Breast epithelium (tissue), 4 donors: ENCODE data around the gene IL17RD. TPM values are rescaled to one million over a fixed set of nuclear protein-coding genes. Genes with fewer than 3 reads are reported as not detected.
A peak's percentile ranks its signal among the peaks of the same experiment; 100 is the strongest.

Source experiments
- DNase-seq, 2 donors: peaks; one replicate each; pipeline ENCODE4 v3.0.0-alpha.2; 2019; ENCODE audit warnings: low spot score in 2 of 2
- H3K27ac ChIP-seq, 2 donors: fragments of 200-600 bp; sonication (generic) in 1 of 2; one replicate each; pipeline ENCODE4 v1.5.1; 2016 to 2019; ENCODE audit warnings: mild to moderate bottlenecking in 1 of 2
- H3K27me3 ChIP-seq, 2 donors: fragments of 200-600 bp; sonication (generic) in 1 of 2; one replicate each; pipeline versions ENCODE4 v1.5.1 to v1.6.0; 2017 to 2019; ENCODE audit warnings: control low read depth in 1 of 2, mild to moderate bottlenecking in 1 of 2
- H3K36me3 ChIP-seq: fragments of 200-600 bp; one replicate; pipeline ENCODE4 v1.5.1; 2019
- H3K4me1 ChIP-seq, 2 donors: fragments of 200-600 bp; sonication (generic); one replicate each; pipeline ENCODE4 v1.5.1; 2016 to 2019; ENCODE audit warnings: control low read depth in 1 of 2
- H3K4me3 ChIP-seq, 3 donors: fragments of 200-600 bp; sonication (generic); 1 replicate in 2 of 3; 2 replicates in 1 of 3; pipeline ENCODE4 v1.5.1; 2016 to 2019; ENCODE audit warnings: mild to moderate bottlenecking in 3 of 3, moderate library complexity in 2 of 3
- H3K9me3 ChIP-seq, 2 donors: fragments of 200-600 bp; sonication (generic) in 1 of 2; one replicate each; pipeline ENCODE4 v1.5.1; 2016 to 2019; ENCODE audit warnings: control low read depth in 1 of 2
- POLR2A ChIP-seq: fragments of 450-650 bp; IDR thresholded peaks from one replicate; pipeline ENCODE4 v1.6.1; 2016; ENCODE audit warnings: antibody characterized with exemption, mild to moderate bottlenecking, moderate library complexity
- POLR2AphosphoS5 ChIP-seq, 3 donors: sonication (generic); formaldehyde crosslinking; IDR thresholded peaks; one replicate each; pipeline ENCODE4 v1.6.1; 2017; ENCODE audit warnings: antibody characterized with exemption in 3 of 3
- intact Hi-C: fragments of 100-400 bp; cut with DNase I; formaldehyde crosslinking; loops from one replicate; pipeline ENCODE4 v1.15.1; 2023; ENCODE audit warnings: low total_unique reads
- total RNA-seq, 3 donors: library from RNA; depleted of rRNA; stranded (reverse); fragments of >200 nt; gene quantifications; one replicate each; pipeline ENCODE4 v1.1.0, GENCODE V29; 2016
- TF ChIP-seq, protein P1 (sequence below), 3 donors: fragments of 450-650 bp; IDR thresholded peaks; one replicate each; pipeline ENCODE4 v1.5.1; 2016 to 2017; ENCODE audit warnings: antibody characterized with exemption in 3 of 3, mild to moderate bottlenecking in 3 of 3, moderate library complexity in 3 of 3

Gene IL17RD
- total RNA-seq, 3 donors from 2014 or later = 3.0 to 31.8 (median 31.0) TPM

DNA sequence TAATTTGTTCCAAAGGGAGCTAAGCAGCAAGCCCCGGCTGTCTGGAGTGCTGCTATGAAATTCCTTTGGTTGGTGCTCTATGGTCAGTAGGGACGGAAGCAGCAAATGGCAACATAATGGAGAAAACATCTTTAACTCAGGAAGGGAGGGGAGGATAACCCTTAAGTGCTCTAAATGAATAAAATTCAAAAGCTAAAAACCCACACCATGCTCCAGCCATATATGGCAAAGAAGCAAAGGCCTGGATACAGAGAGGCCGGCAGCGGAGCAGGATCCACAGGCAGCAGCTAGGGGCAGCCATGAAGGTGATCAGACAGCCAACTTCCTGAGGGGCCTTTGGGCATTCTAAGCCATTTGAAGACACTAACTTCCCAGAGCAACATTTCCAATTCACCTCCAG lies 38.9 kb downstream of the IL17RD start:
- Histone ChIP-seq H3K27me3 (no peaks in the 10 kb centered on the region), H3K4me3 (no peak overlapping the region), H3K9me3 (no peaks in the 10 kb centered on the region), H3K36me3 (no peaks in the 10 kb centered on the region), H3K27ac (peak overlapping the region; percentile 25), H3K4me1 (no peaks in the 10 kb centered on the region)
- TF ChIP-seq POLR2AphosphoS5 (IDR thresholded peaks at IDR 0.05) = no peak
- no peak for TF ChIP-seq POLR2A
- TF ChIP-seq, protein P1, sequence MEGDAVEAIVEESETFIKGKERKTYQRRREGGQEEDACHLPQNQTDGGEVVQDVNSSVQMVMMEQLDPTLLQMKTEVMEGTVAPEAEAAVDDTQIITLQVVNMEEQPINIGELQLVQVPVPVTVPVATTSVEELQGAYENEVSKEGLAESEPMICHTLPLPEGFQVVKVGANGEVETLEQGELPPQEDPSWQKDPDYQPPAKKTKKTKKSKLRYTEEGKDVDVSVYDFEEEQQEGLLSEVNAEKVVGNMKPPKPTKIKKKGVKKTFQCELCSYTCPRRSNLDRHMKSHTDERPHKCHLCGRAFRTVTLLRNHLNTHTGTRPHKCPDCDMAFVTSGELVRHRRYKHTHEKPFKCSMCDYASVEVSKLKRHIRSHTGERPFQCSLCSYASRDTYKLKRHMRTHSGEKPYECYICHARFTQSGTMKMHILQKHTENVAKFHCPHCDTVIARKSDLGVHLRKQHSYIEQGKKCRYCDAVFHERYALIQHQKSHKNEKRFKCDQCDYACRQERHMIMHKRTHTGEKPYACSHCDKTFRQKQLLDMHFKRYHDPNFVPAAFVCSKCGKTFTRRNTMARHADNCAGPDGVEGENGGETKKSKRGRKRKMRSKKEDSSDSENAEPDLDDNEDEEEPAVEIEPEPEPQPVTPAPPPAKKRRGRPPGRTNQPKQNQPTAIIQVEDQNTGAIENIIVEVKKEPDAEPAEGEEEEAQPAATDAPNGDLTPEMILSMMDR (IDR thresholded peaks at IDR 0.05) = no peak
- intact Hi-C loops = no loop called here
- no peak for DNase-seq

DNA sequence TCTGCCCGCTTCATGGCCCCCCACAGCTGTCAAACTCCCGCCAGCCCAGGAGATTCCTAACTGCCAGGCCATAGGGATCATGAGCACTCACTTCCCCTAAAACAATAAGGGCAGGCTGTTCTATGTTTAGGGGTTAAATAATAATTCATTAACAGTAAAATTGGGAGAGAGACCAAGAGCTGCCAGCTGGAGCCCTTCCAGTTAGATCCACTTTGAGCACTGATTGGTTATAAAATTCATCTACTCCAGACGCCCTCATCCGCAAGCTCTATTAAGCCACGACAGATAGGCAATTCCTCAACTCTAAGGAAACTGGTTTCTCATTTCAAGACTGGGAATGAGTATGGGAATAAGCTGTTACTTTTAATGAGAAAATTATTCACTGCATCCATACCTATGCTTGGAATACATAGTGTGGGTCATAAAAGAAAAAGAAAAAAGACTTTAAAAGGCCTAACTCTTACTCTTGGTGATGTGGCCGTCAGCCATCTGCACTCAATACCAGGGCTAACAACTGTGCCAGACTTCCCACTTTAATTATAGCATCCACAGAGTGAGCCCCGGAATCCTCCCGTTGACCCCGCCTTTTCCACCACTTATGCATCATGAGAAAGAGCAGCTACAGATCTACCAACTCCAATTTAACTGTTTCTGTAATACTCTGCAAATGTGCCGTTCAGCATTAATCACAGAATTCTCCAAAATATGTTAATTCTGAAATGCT lies 44.5 kb downstream of the IL17RD start:
- TF ChIP-seq POLR2A = no peak
- TF ChIP-seq POLR2AphosphoS5 (IDR thresholded peaks at IDR 0.05) = no peak
- TF ChIP-seq, protein P1 (IDR thresholded peaks at IDR 0.05) = no peak
- intact Hi-C loops = no loop called here

DNA sequence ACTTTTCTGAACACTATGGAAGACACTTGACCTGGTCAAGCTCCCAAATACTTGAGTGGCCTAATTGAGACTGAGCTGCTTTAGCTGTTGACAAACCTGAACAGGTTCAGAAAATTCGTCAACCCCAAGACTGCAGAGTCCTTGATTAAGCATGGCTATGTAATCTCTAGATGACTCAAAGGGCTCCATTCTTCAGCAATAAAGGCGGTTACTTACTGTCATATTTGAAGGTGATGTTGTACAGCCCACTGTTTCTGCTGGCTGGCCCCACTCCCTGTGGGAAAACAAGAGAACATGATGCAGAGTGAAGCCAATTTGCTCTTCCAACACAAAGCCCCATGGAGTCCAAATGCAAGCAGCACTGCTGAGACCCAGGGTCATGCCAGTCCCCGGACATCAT lies 45.1 kb downstream of the IL17RD start:
- no peak for TF ChIP-seq POLR2A
- TF ChIP-seq POLR2AphosphoS5 (IDR thresholded peaks at IDR 0.05) = no peak
- TF ChIP-seq, protein P1 (IDR thresholded peaks at IDR 0.05) = no peak
- H3K9me3 ChIP-seq = no peaks in the 10 kb centered on the region
- no peak overlapping the region for H3K4me3 ChIP-seq
- no peak overlapping the region for H3K27ac ChIP-seq
- H3K36me3 ChIP-seq = no peaks in the 10 kb centered on the region
- DNase-seq = no peak
- intact Hi-C loops = no loop called here
- no peaks in the 10 kb centered on the region for H3K4me1 ChIP-seq
- no peaks in the 10 kb centered on the region for H3K27me3 ChIP-seq

More for the DNA sequence above, 44.5 kb downstream of the IL17RD start:
- no peak overlapping the region for H3K27ac ChIP-seq
- H3K4me3 ChIP-seq = no peak overlapping the region
- no peak for DNase-seq
- no peaks in the 10 kb centered on the region for H3K4me1 ChIP-seq
- H3K9me3 ChIP-seq = no peaks in the 10 kb centered on the region
- no peaks in the 10 kb centered on the region for H3K27me3 ChIP-seq
- H3K36me3 ChIP-seq = no peaks in the 10 kb centered on the region

DNA sequence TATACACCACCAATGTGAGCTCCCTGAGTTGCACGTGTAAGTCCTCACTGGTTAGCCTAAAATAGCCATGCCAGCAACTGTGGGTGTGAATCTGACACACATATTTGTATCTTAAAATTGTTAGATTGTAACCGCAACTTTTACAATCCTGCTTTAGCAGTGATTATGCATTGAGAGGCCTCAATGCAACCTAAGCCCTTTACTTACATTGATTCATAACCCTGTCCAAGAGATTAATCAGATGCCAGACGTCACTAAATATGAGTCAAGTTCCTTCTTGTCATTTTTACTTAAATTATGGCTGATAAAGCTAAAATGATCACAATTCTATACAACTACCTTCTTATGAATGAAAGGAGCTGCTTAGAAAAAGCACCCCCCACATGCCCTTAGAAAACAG lies 46.9 kb downstream of the IL17RD start:
- Histone ChIP-seq H3K4me1 (no peaks in the 10 kb centered on the region), H3K4me3 (no peak overlapping the region), H3K9me3 (no peaks in the 10 kb centered on the region), H3K27ac (no peak overlapping the region), H3K36me3 (no peaks in the 10 kb centered on the region), H3K27me3 (no peaks in the 10 kb centered on the region)
- DNase-seq = no peak
- TF ChIP-seq POLR2A = no peak
- intact Hi-C loops = no loop called here

DNA sequence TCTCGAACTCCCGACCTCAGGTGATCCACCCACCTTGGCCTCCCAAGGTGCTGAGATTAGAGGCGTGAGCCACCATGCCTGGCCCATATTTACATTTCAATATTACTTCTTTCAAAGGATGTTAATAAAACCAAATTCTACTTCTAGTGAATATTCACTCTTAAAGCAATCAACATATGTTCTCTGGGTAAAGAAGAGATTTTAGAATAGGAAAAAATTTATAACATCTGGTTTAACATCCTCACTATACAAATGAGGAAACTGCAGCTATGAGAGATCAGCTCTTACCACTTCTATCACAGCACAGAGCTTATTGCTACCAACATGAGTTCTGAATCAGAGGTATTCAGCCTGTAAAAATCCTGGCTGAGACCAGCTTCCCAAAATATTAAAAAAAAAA lies 48.7 kb downstream of the IL17RD start:
- TF ChIP-seq POLR2A = no peak
- TF ChIP-seq, protein P1 (IDR thresholded peaks at IDR 0.05) = no peak
- TF ChIP-seq POLR2AphosphoS5 (IDR thresholded peaks at IDR 0.05) = no peak

More for the DNA sequence above, 48.7 kb downstream of the IL17RD start:
- Histone ChIP-seq H3K27me3 (no peaks in the 10 kb centered on the region), H3K4me3 (no peak overlapping the region), H3K27ac (no peak overlapping the region), H3K4me1 (no peaks in the 10 kb centered on the region), H3K36me3 (no peaks in the 10 kb centered on the region), H3K9me3 (no peaks in the 10 kb centered on the region)
- intact Hi-C loops = no loop called here
- no peak for DNase-seq
